Neural cell (in vitro differentiated cells): Measurements from ENCODE around the gene TMEM218. TPM values are rescaled to one million over a fixed set of nuclear protein-coding genes. Genes with fewer than 3 reads are reported as not detected.

Source experiments
- H2AFZ ChIP-seq: fragments of 200-600, 300-800 bp; sonication (generic), shearing (Covaris generic); 2 replicates; pipeline ENCODE4 v1.6.0; 2014; ENCODE audit warnings: low read depth, mild to moderate bottlenecking, antibody characterized with exemption, low read length, moderate library complexity
- H3F3A ChIP-seq: fragments of 200-600 bp; shearing (Covaris generic); 2 replicates; pipeline ENCODE4 v1.6.1; 2016; ENCODE audit warnings: mild to moderate bottlenecking, moderate library complexity, mixed read lengths, antibody characterized with exemption, low read length; ENCODE audit not compliant: insufficient read depth, poor library complexity, severe bottlenecking
- H3K27ac ChIP-seq: fragments of 200-600, 300-800 bp; sonication (generic), shearing (Covaris generic); 2 replicates; pipeline ENCODE4 v1.5.1; 2014; ENCODE audit warnings: mild to moderate bottlenecking, low read length, moderate library complexity
- H3K27me3 ChIP-seq: fragments of 300-800, 200-600 bp; sonication (generic), shearing (Covaris generic); 2 replicates; pipeline ENCODE4 v1.6.0; 2014; ENCODE audit warnings: mild to moderate bottlenecking, low read depth, low read length, moderate library complexity; ENCODE audit not compliant: insufficient read depth
- H3K36me3 ChIP-seq: fragments of 300-800, 200-600 bp; sonication (generic), shearing (Covaris generic); 2 replicates; pipeline ENCODE4 v1.5.1; 2014; ENCODE audit warnings: mild to moderate bottlenecking, antibody characterized with exemption, low read length, moderate library complexity; ENCODE audit not compliant: insufficient read depth
- H3K4me2 ChIP-seq: fragments of 300-800, 200-600 bp; sonication (generic), shearing (Covaris generic); 2 replicates; pipeline ENCODE4 v1.6.0; 2014; ENCODE audit warnings: mild to moderate bottlenecking, low read length
- H3K4me3 ChIP-seq: fragments of 300-800, 200-600 bp; sonication (generic), shearing (Covaris generic); 2 replicates; pipeline ENCODE4 v1.5.1; 2014; ENCODE audit warnings: mild to moderate bottlenecking, low read length, moderate library complexity
- H3K79me2 ChIP-seq: fragments of 200-600 bp; shearing (Covaris generic); replicated peaks from 2 replicates; pipeline ENCODE4 v1.6.0; 2014; ENCODE audit warnings: mild to moderate bottlenecking, low read length, moderate library complexity; ENCODE audit not compliant: insufficient read depth
- H3K9ac ChIP-seq: fragments of 300-800, 200-600 bp; sonication (generic), shearing (Covaris generic); 2 replicates; pipeline ENCODE4 v1.6.1; 2016; ENCODE audit warnings: mild to moderate bottlenecking, low read length, mixed read lengths
- H3K9me2 ChIP-seq: fragments of 200-600 bp; shearing (Covaris generic); 2 replicates; pipeline ENCODE4 v1.6.1; 2016; ENCODE audit warnings: mild to moderate bottlenecking, low read length, mixed read lengths; ENCODE audit not compliant: insufficient read depth
- H3K9me3 ChIP-seq: fragments of 200-600, 300-800 bp; sonication (generic), shearing (Covaris generic); 2 replicates; pipeline ENCODE4 v1.6.1; 2016; ENCODE audit warnings: mild to moderate bottlenecking, mixed run types, low read length, moderate library complexity, mixed read lengths
- H4K20me1 ChIP-seq: fragments of 200-600 bp; shearing (Covaris generic); 2 replicates; pipeline ENCODE4 v1.6.1; 2016; ENCODE audit warnings: mild to moderate bottlenecking, mixed run types; ENCODE audit not compliant: insufficient read depth
- EP300 ChIP-seq: fragments of 450-650 bp; conservative IDR thresholded peaks from 2 replicates; pipeline ENCODE4 v1.6.1; 2014; ENCODE audit warnings: antibody characterized with exemption, mild to moderate bottlenecking, moderate library complexity; ENCODE audit not compliant: poor library complexity, severe bottlenecking
- EZH2 ChIP-seq: fragments of 200-600, 300-800 bp; shearing (Covaris generic), sonication (generic); IDR thresholded peaks from 2 replicates; pipeline ENCODE4 v1.6.1; 2014; ENCODE audit warnings: antibody characterized with exemption, low read length, borderline replicate concordance, mild to moderate bottlenecking; ENCODE audit not compliant: insufficient read depth, poor library complexity, severe bottlenecking
- MXI1 ChIP-seq: fragments of 450-650 bp; conservative IDR thresholded peaks from 2 replicates; pipeline ENCODE4 v1.6.1; 2014; ENCODE audit warnings: antibody characterized with exemption, mild to moderate bottlenecking; ENCODE audit not compliant: poor library complexity, severe bottlenecking
- POLR2AphosphoS5 ChIP-seq: IDR thresholded peaks from 2 replicates; pipeline ENCODE4 v1.6.1; 2012
- RAD21 ChIP-seq: fragments of 450-650 bp; conservative IDR thresholded peaks from 2 replicates; pipeline ENCODE4 v1.6.1; 2014; ENCODE audit warnings: antibody characterized with exemption, mild to moderate bottlenecking, moderate library complexity
- SMC3 ChIP-seq: fragments of 450-650 bp; conservative IDR thresholded peaks from 2 replicates; pipeline ENCODE4 v1.6.1; 2014; ENCODE audit warnings: antibody characterized with exemption, mild to moderate bottlenecking, moderate library complexity; ENCODE audit not compliant: poor library complexity
- TAF1 ChIP-seq: IDR thresholded peaks from 2 replicates; pipeline ENCODE4 v1.6.1; 2012; ENCODE audit warnings: low read depth
- polyA plus RNA-seq: library from polyadenylated mRNA; depleted of rRNA; stranded (reverse); fragments of >200 nt; gene quantifications from 2 replicates; pipeline ENCODE4 v1.2.3, GENCODE V29; 2014
- TF ChIP-seq, protein P1 (sequence below): IDR thresholded peaks from 2 replicates; pipeline ENCODE4 v1.6.1; 2012; ENCODE audit warnings: borderline replicate concordance
- TF ChIP-seq, protein P2 (sequence below): fragments of 450-650 bp; IDR thresholded peaks from 2 replicates; pipeline ENCODE4 v1.5.1; 2014; ENCODE audit warnings: antibody characterized with exemption, mild to moderate bottlenecking, moderate library complexity; ENCODE audit not compliant: poor library complexity, severe bottlenecking

TMEM218 gene
- polyA plus RNA-seq, 1 donor from 2014 or later, result 70.0 TPM

- Histone ChIP-seq H2AFZ (no peak overlapping the region), H3K79me2 (no peaks in the 10 kb centered on the region), H3K9ac (no peak overlapping the region), H3K4me3 (no peak overlapping the region), H3K9me2 (no peaks in the 10 kb centered on the region), H3K27me3 (no peaks in the 10 kb centered on the region), H3K36me3 (no peaks in the 10 kb centered on the region), H3K9me3 (no peaks in the 10 kb centered on the region), H3K27ac (no peak overlapping the region), H3F3A (no peaks in the 10 kb centered on the region), H4K20me1 (no peaks in the 10 kb centered on the region), H3K4me2 (no peak overlapping the region)
- no peak for TF ChIP-seq SMC3
- TF ChIP-seq, protein P1, sequence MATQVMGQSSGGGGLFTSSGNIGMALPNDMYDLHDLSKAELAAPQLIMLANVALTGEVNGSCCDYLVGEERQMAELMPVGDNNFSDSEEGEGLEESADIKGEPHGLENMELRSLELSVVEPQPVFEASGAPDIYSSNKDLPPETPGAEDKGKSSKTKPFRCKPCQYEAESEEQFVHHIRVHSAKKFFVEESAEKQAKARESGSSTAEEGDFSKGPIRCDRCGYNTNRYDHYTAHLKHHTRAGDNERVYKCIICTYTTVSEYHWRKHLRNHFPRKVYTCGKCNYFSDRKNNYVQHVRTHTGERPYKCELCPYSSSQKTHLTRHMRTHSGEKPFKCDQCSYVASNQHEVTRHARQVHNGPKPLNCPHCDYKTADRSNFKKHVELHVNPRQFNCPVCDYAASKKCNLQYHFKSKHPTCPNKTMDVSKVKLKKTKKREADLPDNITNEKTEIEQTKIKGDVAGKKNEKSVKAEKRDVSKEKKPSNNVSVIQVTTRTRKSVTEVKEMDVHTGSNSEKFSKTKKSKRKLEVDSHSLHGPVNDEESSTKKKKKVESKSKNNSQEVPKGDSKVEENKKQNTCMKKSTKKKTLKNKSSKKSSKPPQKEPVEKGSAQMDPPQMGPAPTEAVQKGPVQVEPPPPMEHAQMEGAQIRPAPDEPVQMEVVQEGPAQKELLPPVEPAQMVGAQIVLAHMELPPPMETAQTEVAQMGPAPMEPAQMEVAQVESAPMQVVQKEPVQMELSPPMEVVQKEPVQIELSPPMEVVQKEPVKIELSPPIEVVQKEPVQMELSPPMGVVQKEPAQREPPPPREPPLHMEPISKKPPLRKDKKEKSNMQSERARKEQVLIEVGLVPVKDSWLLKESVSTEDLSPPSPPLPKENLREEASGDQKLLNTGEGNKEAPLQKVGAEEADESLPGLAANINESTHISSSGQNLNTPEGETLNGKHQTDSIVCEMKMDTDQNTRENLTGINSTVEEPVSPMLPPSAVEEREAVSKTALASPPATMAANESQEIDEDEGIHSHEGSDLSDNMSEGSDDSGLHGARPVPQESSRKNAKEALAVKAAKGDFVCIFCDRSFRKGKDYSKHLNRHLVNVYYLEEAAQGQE, result no peak
- TF ChIP-seq TAF1, result no peak
- TF ChIP-seq RAD21, result no peak
- TF ChIP-seq MXI1, result no peak
- TF ChIP-seq EZH2, result no peak
- TF ChIP-seq, protein P2, sequence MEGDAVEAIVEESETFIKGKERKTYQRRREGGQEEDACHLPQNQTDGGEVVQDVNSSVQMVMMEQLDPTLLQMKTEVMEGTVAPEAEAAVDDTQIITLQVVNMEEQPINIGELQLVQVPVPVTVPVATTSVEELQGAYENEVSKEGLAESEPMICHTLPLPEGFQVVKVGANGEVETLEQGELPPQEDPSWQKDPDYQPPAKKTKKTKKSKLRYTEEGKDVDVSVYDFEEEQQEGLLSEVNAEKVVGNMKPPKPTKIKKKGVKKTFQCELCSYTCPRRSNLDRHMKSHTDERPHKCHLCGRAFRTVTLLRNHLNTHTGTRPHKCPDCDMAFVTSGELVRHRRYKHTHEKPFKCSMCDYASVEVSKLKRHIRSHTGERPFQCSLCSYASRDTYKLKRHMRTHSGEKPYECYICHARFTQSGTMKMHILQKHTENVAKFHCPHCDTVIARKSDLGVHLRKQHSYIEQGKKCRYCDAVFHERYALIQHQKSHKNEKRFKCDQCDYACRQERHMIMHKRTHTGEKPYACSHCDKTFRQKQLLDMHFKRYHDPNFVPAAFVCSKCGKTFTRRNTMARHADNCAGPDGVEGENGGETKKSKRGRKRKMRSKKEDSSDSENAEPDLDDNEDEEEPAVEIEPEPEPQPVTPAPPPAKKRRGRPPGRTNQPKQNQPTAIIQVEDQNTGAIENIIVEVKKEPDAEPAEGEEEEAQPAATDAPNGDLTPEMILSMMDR, result no peak
- TF ChIP-seq POLR2AphosphoS5, result no peak
- no peak for TF ChIP-seq EP300
Observed at GRCh38 chr11:125140233-125140632, 28.8 kb upstream of the TMEM218 start.

DNA sequence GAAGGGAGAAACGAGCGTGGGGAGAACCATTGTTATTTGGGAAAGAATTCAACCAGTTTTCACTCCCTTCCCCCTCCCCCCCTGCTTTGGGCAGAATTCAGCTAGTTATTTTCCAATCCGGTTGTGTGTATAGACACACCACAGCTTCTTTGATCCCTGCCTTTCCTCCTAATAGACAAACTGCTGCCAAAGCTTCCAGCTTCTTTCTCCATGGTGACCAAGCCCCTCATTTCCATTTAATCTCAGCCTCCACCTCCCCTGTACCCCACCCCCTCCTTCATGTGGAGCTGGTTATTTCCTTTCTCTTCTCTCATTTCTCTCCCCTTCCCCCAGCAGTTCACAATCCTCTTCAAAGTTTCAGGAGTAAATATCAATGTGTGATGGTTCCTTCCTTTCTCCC lies 28.4 kb upstream of the TMEM218 start:
- H2AFZ ChIP-seq, result no peak overlapping the region
- no peak overlapping the region for H3K4me2 ChIP-seq
- H3K27ac ChIP-seq, result no peak overlapping the region
- no peaks in the 10 kb centered on the region for H4K20me1 ChIP-seq
- H3K9me3 ChIP-seq, result no peaks in the 10 kb centered on the region
- H3K4me3 ChIP-seq, result no peak overlapping the region
- no peaks in the 10 kb centered on the region for H3K79me2 ChIP-seq
- no peak for TF ChIP-seq MXI1
- no peak for TF ChIP-seq RAD21
- TF ChIP-seq POLR2AphosphoS5, result no peak
- no peaks in the 10 kb centered on the region for H3K9me2 ChIP-seq
- no peaks in the 10 kb centered on the region for H3F3A ChIP-seq
- H3K27me3 ChIP-seq, result no peaks in the 10 kb centered on the region
- H3K36me3 ChIP-seq, result no peaks in the 10 kb centered on the region
- no peak overlapping the region for H3K9ac ChIP-seq

- no peaks in the 10 kb centered on the region for H3K79me2 ChIP-seq
- H3K4me2 ChIP-seq, result no peak overlapping the region
- no peaks in the 10 kb centered on the region for H3K9me2 ChIP-seq
- no peaks in the 10 kb centered on the region for H4K20me1 ChIP-seq
- H3F3A ChIP-seq, result no peaks in the 10 kb centered on the region
- H3K27ac ChIP-seq, result no peak overlapping the region
- H3K27me3 ChIP-seq, result no peaks in the 10 kb centered on the region
- H3K9me3 ChIP-seq, result no peaks in the 10 kb centered on the region
- no peak overlapping the region for H2AFZ ChIP-seq
- no peak overlapping the region for H3K4me3 ChIP-seq
- no peaks in the 10 kb centered on the region for H3K36me3 ChIP-seq
- TF ChIP-seq, protein P2, result no peak
- no peak for TF ChIP-seq RAD21
- no peak for TF ChIP-seq POLR2AphosphoS5
- no peak for TF ChIP-seq EP300
- TF ChIP-seq, protein P1, result no peak
- TF ChIP-seq EZH2, result no peak
- no peak for TF ChIP-seq TAF1
- no peak for TF ChIP-seq MXI1
- TF ChIP-seq SMC3, result no peak
- H3K9ac ChIP-seq, result no peak overlapping the region
Observed at GRCh38 chr11:125138966-125139365, 27.5 kb upstream of the TMEM218 start.
